Adipose tissue (tissue), 3 donors: Measurements from ENCODE around the gene GPATCH2L. TPM values are rescaled to one million over a fixed set of nuclear protein-coding genes. Genes with fewer than 3 reads are reported as not detected.

Experiments used
- H3K27ac ChIP-seq: one replicate; pipeline ENCODE4 v1.5.1; 2013; ENCODE audit warnings: low read depth, low read length
- WGBS, 3 donors: extraction: QIAGEN DNeasy Blood & Tissue Kit; methylation state at CpG; one replicate each; pipeline ENCODE4 v1.1.7; 2013; 5-methylcytosine and 5-hydroxymethylcytosine counted together
- polyA plus RNA-seq, 3 donors: library from polyadenylated mRNA; stranded (reverse); fragments of 200-250 nt; gene quantifications; one replicate each; pipeline ENCODE4 v1.2.3, GENCODE V29; 2013
- donor health status: healthy with polysubstance abuse.
- donor health status: Bipolar disorder and iron deficiency.
- donor health status: healthy.

GPATCH2L gene
- polyA plus RNA-seq: 10 to 100 TPM in 1 of 3 donors, 1 to 10 TPM in 2; 5.6 to 16.3 (median 6.0) TPM

DNA sequence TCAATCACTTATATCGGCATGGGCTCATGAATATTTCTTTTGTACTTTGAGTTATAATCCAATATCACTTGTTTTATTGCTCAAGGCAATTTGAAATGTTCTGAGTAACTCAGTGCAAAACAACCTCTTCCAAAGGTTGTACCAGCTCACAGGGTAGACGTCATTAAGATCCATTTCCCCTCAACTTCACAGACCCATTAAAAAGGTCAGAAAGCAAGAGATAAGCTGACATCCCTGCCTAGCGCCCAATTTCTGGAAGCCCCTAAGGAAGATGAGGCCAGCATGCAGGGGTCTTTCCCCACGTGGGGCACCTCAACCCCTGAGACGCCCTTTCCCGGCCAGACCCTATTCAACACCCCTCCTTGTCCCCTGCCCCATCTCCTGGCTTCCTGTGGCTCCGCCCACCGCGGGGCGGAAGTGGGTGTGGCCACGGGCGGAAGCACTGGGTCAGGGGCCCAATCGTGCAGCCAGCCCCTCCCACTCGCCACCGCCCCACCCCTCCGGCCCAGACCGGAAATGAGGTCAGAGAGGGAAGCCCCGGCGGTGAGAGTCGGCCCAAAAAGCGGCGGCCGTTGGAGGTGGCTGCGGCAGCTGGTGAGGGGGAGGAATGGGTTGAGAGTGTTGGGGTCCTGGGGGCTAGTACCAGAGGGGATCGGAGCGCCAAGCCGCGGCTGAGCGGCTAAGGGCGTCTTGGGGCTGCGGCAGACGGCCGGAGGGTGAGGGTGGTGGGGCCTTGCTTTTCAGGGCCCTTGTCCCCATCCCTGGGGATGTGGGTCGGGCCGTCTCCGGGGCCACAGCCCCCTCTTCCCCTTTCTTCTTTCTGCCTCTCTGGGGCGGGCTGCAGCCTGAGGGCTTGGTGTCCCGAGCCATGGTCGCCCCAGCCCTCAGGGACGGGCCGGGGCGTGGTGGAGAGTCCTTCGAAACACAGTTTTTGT is at the start of gene GPATCH2L:
Gene GPATCH2L (plus strand): TSS at position 525 of the 935 bp plus-strand sequence. CDS start 2,442 bp downstream, outside the sequence.
- WGBS, 3 donors: 3 to 4% (median 3%) methylated on average over 43 of the region's 43 CpGs
- H3K27ac ChIP-seq: peak within 1 kb of the TSS; percentile 2

DNA sequence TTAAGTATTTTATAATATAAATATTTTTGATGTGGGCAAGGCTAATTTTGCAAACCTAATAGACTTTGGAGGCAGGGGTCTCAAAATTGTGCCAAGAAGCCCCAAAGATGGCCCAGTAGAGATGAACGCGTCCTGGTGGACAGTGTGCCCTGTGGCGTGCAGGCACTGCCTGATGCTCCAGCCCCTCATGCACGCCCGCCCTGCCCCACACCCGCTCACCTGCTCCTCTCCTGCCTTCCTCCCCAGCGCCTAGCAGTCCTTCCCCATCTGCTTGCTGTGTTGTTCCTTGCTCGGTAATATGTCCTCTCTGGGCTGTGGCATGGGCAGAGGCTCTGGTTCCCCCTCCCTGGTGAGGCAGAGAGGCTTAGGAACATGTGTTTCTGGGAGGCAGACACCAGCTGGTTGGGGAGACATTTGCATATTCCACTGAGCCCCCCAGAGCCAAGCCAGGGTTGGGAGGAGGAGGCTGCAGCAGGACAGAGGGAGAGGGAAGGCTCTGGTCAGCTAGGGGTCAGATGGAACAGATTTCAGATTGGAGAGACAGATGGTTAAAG is 46.8 kb upstream of the GPATCH2L start:
- 78 to 81% (median 78%) methylated on average over 8 of the region's 8 CpGs for WGBS, 3 donors
- H3K27ac ChIP-seq: no peak overlapping the region

- WGBS, 3 donors: 76 to 80% (median 78%) methylated on average over 2 of the region's 2 CpGs
- no peak overlapping the region for H3K27ac ChIP-seq
These were observed 45.5 kb upstream of the GPATCH2L start for GRCh38 chr14:76106188-76106587.

DNA sequence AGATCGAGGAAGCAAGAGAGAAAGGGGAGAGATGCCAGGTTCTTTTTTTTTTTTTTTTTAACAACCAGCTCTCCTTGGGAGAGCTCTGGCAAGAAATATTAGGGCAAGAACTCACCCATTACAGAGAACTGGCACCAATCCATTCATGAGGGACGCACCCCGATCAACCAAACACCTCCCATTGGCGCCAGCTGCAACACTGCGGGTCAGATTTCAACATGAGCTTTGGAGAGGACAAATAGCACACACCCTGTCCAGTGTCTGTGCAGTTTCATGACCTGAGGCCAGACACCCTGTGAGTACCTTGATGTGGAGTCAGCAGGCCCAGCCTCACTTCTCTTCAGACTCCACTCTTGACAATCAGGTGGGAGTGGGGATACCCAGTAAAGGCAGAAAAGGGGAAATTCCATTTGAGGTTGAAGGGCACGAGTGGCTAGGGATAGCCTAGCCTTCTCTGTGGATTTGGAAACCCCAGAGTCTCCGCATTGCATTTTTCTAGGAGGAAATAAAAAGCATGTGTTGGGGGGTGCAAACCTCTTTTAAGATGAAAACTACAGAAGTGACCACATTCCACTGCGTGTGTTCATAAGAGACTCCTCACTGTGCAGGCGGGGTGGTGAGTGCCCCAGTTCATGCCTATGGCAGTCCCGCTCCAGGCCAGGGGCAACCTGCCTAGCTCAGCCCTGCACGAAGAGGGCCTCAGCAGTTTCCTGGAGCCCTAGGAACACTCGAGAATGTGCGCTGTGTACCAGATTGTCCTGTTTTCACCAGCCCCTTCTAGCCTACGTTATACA is 42.4 kb upstream of the GPATCH2L start:
- no peak overlapping the region for H3K27ac ChIP-seq
- WGBS, 3 donors: 78 to 81% (median 79%) methylated on average over 14 of the region's 14 CpGs

GRCh38 chr14:76112889-76113624 is 38.7 kb upstream of the GPATCH2L start:
- H3K27ac ChIP-seq: no peak overlapping the region
- 51 to 62% (median 55%) methylated on average over 22 of the region's 22 CpGs for WGBS, 3 donors

DNA sequence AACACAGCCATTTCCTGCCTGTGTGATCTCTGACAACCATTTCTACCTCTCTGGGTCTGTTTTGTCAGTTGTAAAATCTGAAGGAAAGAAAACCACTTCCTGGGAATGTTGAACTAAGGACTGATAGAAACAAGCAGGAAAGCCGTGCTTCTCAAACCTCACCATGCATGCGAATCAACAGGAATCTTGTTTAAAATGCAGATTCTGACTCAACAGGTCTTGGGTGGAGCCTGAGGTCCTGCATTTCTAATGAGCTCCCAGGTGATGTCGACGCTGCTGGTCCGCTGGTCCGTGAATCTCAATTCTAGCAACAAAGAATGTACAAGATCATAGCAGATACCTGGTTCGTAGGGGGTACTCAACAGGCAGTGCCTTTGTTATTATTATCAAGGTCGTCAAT is 38.0 kb upstream of the GPATCH2L start:
- WGBS, 3 donors: 35 to 42% (median 40%) methylated on average over 8 of the region's 8 CpGs
- H3K27ac ChIP-seq: no peak overlapping the region

GRCh38 chr14:76115010-76115422 is 36.7 kb upstream of the GPATCH2L start:
- 52 to 81% (median 73%) methylated on average over 2 of the region's 2 CpGs for WGBS, 3 donors
- no peak overlapping the region for H3K27ac ChIP-seq

DNA sequence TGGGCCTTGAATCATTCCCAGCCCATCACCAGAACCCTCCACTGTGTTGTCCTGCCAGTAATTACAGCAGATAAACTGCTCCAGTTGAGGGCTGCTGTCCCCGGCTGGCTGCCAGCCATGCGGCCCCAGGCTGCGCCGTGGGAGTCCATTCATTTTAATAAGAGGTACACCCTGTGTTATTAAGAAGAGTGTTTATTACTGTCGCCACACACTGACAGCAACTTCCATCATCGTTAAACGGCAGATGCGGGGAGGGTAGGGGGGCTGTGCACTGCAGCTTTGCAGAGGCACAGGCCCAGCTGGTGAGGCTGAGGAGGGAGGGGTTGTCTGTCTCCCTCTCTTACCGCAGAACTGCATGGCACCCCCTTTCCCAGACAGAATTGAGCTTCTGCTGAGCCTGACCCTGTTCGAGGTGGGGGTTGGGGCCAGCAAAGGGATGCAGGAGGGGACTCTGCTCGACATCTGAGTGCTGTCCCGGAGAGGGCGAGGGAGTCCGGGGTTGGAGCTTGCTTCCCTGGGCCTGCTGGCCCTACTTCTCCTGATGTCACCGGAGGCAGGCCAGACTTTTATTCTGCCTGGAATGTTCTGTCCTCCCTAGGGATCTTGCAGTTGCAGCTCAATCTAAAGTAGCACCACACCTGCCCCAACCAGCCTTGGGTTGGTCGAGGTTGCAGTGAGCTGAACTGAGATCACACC is 33.8 kb upstream of the GPATCH2L start:
- WGBS, 3 donors: 47 to 63% (median 51%) methylated on average over 16 of the region's 16 CpGs
- H3K27ac ChIP-seq: no peak overlapping the region

DNA sequence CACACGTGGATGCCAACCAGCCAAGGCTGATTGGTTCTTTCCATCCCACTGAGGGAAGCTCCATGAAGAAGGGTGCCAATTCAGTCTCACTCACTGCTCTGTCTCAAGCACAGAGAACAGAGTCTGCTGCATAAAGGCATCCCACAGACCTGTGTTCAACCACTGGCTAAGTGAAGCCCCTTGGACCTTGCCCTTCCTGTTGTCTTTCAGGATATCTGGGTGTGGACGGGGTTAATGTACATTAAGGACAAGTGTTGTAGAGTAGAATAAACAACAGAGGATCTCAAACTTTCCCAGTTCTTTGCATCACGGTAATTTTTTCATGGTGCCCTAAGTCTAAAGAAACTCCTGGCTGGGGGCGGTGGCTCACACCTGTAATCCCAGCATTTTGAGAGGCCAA is 33.1 kb upstream of the GPATCH2L start:
- no peak overlapping the region for H3K27ac ChIP-seq
- 70 to 91% (median 76%) methylated on average over 4 of the region's 4 CpGs for whole genome bisulfite sequencing, 3 donors

DNA sequence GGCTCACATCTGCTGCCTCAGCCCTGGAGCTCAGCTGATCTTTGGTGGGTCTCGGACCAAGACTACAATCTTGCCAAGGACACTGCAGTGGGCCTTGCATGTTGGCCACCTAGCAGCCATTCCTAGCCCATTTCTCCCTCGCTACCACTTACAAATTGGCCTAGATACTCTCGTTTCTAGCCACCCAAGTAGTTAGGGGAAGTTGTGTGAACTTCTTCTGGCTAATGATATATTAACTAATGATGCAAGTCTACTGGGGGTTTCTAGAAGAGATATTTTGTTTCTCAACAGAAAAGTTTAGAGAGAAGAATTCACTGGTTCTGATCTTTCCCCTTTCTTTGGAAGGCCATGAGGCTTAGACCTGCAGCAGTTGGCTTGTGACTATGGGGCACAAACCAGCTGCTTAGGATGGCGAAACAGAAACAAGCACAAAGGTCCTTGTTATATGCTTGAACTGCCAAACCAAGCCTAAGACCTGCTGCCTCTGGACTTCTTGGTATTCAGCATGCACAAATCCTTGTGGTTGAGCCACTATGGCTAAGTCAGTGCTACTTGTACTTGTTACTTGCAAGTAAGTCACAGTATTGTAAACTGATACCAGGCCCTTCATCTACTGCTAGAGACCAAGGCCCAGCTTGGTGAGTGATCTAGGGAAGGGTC is 30.5 kb upstream of the GPATCH2L start:
- H3K27ac ChIP-seq: no peak overlapping the region
- WGBS, 3 donors: 65 to 89% (median 77%) methylated on average over 4 of the region's 4 CpGs

- no peak overlapping the region for H3K27ac ChIP-seq
- WGBS, 3 donors: 70 to 73% (median 71%) methylated on average over 10 of the region's 10 CpGs
These were observed 28.1 kb upstream of the GPATCH2L start for GRCh38 chr14:76123426-76124225.

GRCh38 chr14:76125511-76125910 is 26.2 kb upstream of the GPATCH2L start:
- no peak overlapping the region for H3K27ac ChIP-seq
- 51 to 56% (median 56%) methylated on average over 8 of the region's 8 CpGs for WGBS, 3 donors

GRCh38 chr14:76126076-76126475 is 25.6 kb upstream of the GPATCH2L start:
- H3K27ac ChIP-seq: no peak overlapping the region
- WGBS, 3 donors: 68 to 77% (median 74%) methylated on average over 5 of the region's 5 CpGs

DNA sequence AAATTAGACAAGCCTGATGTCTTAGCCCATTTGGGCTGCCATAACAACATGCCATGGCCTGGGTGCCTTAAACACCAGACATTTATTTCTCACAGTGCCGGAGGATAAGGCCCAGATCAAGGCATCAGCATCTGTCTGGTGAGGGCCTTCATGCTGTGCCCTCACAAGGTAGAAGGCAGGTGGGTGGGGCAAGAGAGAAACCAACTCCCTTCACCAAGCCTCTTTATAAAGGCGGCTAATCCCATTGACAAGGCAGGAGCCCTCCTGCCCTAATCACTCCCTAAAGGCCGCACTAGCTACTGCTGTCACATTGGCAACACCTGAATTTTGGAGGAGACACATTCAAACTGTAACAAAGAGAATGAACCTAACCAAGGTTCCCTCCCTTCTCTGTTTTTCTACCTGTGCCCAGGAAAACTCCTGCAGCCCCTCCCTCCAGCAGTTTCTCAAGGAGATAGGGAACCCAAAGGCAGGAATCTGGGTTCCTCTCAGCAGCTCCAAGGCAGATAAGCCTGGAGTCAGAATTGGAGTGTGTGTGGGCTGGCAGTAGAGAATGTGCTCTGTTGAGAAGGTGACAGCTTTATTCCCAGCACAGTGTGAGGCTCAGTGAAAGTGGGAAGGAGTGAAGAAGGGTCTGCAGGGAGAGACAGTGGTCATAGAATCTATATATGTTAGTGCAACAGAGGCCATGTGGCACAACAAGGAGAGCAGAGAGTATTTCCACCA is 21.7 kb upstream of the GPATCH2L start:
- H3K27ac ChIP-seq: no peak overlapping the region
- WGBS, 3 donors: 42 to 54% (median 46%) methylated on average over 3 of the region's 3 CpGs

- WGBS, 3 donors: 8 to 14% (median 12%) methylated on average over 30 of the region's 30 CpGs
- no peak overlapping the region for H3K27ac ChIP-seq
These were observed 20.4 kb upstream of the GPATCH2L start for GRCh38 chr14:76131071-76131965.
